Measurements from ENCODE around the gene FCAMR. TPM values are rescaled to one million over a fixed set of nuclear protein-coding genes. Genes with fewer than 3 reads are reported as not detected.

The FCAMR gene
- total RNA-seq, 1 donor from 2014 or later = 3.6 TPM

DNA sequence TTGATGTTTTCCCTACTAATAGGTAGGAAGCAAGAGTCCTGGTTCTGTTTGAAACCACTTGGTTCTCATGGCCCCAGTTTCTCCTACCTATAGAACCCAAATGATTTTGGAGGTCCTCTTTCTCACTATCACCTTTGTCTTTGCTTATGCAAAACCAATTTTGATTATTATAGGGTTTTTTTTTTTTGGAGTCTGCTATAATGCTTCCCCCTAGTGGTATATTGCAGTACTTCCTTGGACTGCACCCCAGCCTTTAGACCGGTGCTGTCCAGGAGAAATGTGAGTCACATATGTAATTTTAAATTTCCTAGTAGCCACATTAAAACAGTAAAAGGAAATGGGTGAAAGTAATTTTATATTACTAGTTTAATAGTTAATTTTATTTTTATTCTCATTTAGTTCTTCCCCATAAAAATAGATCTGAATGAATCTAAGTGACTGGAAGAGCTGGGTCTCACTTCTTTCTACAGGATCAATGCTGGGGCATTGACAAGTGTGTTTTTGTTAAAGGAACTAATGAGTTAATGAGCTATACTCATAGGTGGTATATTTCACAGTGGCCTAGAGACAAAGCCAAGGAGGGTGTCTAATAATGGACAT lies 59.1 kb downstream of the FCAMR start:
- DNase-seq (ENCODE audit: low read depth) = peak; percentile 60

DNA sequence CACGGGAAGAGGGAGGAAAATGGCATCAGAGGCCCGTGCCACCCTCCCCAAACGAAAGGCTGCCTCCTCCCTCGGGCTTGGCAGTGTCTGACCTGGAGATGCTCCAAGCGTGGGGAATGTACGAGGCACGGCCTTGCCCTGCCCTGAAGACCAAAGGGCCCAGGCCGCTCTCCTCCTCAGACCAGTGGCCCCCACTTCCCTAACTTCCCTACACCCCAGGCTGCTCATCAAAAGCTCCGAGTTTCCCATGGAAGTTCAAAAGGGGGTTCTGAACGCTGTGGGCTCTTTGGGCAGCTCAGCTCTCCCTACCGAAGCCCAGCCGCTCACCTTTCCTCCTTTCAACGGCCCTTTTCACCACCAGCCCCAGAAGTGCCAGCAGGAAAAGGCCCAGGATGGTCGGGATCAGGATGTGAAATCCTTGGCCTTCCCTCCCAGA lies 60.4 kb downstream of the FCAMR start:
- DNase-seq (ENCODE audit: low read depth) = no peak

DNA sequence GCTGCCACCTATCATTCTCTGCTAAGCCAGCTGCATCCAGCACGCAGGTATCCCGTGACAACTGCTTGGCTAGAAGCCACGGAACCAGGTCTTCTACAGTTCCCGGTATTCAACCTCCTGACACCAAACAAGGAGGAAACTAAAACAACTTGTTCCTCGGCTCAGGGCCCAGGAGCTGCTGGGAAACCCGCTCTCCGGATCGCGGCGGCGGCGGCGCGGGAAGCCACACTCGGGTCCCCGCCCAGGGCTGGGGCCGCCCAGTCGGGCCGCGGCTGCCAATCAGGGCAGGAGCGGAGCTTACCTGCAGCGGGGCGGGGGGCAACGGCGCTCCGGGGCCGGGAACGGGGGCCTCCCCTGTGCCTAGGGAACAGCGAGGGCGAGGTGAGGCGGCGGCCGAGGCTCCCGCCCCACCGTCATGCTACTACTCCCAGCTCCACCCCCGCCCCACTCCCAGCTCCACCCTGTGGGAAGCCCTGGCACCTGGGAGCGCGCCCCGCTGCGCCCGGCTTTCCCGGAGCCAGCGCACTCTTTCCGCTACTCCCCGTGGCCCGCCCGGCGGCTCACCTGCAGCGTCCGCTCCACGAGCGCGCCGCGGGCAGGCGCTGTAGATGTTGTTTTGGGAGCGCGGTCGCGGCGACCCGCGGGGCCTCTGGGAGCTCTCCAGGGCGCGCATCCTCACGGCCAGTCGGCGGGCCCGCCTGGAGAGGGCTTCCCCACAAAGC lies 60.9 kb downstream of the FCAMR start:
- DNase-seq (ENCODE audit: low read depth) = peak; percentile 84

DNA sequence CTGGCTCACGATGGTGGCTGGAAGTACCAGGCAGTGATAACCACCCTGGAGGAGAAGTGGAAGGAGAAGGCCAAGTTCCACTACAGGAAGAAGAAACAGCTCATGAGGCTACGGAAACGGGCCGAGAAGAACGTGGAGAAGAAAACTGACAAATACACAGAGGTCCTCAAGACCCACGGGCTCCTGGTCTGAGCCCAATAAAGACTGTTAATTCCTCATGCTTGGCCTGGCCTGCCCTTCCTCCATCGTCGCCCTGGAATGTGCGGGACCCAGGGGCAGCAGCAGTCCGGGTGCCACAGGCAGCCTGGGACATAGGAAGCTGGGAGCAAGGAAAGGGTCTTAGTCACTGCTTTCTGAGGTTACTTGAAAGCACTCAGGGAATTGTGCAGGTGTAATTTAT lies 62.2 kb downstream of the FCAMR start:
- no peak for DNase-seq (ENCODE audit: low read depth)

Other genes with a start within 250 kb of the FCAMR start
- not detected in 2 replicates for gene IL19, start 199.7 kb downstream of the FCAMR start, total RNA-seq
- gene IL10, start 198.0 kb downstream of the FCAMR start, total RNA-seq = not detected in 2 replicates
- gene IL20, start 104.8 kb downstream of the FCAMR start, total RNA-seq = not detected in 2 replicates
- gene IL24, start 73.0 kb downstream of the FCAMR start, total RNA-seq = not detected in 2 replicates
- 0.05 TPM in 1 of 2 replicates, not detected in the other for gene FCMR, start 48.5 kb downstream of the FCAMR start, total RNA-seq
- gene PIGR, start 24.0 kb downstream of the FCAMR start, total RNA-seq = 3.8 and 15.7 TPM in 2 replicates
- 16.3 and 17.9 TPM in 2 replicates for gene C1orf116, start 62.3 kb upstream of the FCAMR start, total RNA-seq
- gene YOD1, start 80.7 kb upstream of the FCAMR start, total RNA-seq = 15.1 and 15.5 TPM in 2 replicates
- 10.7 and 15.8 TPM in 2 replicates for gene PFKFB2, start 82.8 kb upstream of the FCAMR start, total RNA-seq
- gene C4BPB, start 118.4 kb upstream of the FCAMR start, total RNA-seq = not detected in 2 replicates
- 0.05 TPM in 1 of 2 replicates, not detected in the other for gene C4BPA, start 133.8 kb upstream of the FCAMR start, total RNA-seq

Measured in renal cortical epithelial cell (primary cell).